ELR (cell line): ENCODE measurements around the gene GNB1L.
A peak's percentile ranks its signal among the peaks of the same experiment; 100 is the strongest.

Experiments used
- DNase-seq: peaks from one replicate; pipeline ENCODE4 v3.0.0-alpha.2; 2015; ENCODE audit warnings: low read depth

Gene GNB1L

GRCh38 chr22:19863571-19863970 is 8.9 kb upstream of the GNB1L start:
- no peak for DNase-seq

- no peak for DNase-seq
Measured at GRCh38 chr22:19862619-19863246, 8.1 kb upstream of the GNB1L start.

- no peak for DNase-seq
Measured at GRCh38 chr22:19859861-19860510, 5.3 kb upstream of the GNB1L start.

GRCh38 chr22:19857382-19857781 is 2.7 kb upstream of the GNB1L start:
- DNase-seq = no peak

GRCh38 chr22:19855504-19856409 is 1.1 kb upstream of the GNB1L start:
- peak; percentile 81 for DNase-seq

GRCh38 chr22:19853879-19854777 is 546 bp downstream of the GNB1L start:
- DNase-seq = peak; percentile 17

- no peak for DNase-seq
Measured at GRCh38 chr22:19853058-19853878, 1.4 kb downstream of the GNB1L start.

GRCh38 chr22:19852177-19852781 is 2.4 kb downstream of the GNB1L start:
- no peak for DNase-seq

- DNase-seq = no peak
Measured at GRCh38 chr22:19851291-19852176, 3.1 kb downstream of the GNB1L start.

GRCh38 chr22:19850763-19851109 is 3.9 kb downstream of the GNB1L start:
- DNase-seq = no peak

- DNase-seq = no peak
Measured at GRCh38 chr22:19849835-19850762, 4.6 kb downstream of the GNB1L start.

- peak; percentile 55 for DNase-seq
Measured at GRCh38 chr22:19848298-19849224, 6.1 kb downstream of the GNB1L start.

GRCh38 chr22:19847345-19847632 is 7.4 kb downstream of the GNB1L start:
- DNase-seq = no peak

GRCh38 chr22:19846620-19847344 is 7.9 kb downstream of the GNB1L start:
- DNase-seq = no peak

- DNase-seq = no peak
Measured at GRCh38 chr22:19845054-19845722, 9.5 kb downstream of the GNB1L start.

GRCh38 chr22:19844377-19845053 is 10.2 kb downstream of the GNB1L start:
- DNase-seq = peak; percentile 81
